GM10266 (cell line): ENCODE measurements around the gene XPO4.
"Not testable (repeated sequence)": the region's sequence is repeated elsewhere in the genome, so short reads cannot be mapped to it uniquely, and the experiment has no call there.

Experiments
- DNase-seq: peaks from one replicate; pipeline ENCODE4 v3.0.0; 2012; ENCODE audit errors: extremely low spot score
- TF ChIP-seq, protein P1 (sequence below): IDR thresholded peaks from 2 replicates; pipeline ENCODE4 v1.5.1; 2012; ENCODE audit warnings: mild to moderate bottlenecking, low read depth; ENCODE audit not compliant: control insufficient read depth, insufficient read depth; ENCODE audit errors: missing control alignments

Gene XPO4

DNA sequence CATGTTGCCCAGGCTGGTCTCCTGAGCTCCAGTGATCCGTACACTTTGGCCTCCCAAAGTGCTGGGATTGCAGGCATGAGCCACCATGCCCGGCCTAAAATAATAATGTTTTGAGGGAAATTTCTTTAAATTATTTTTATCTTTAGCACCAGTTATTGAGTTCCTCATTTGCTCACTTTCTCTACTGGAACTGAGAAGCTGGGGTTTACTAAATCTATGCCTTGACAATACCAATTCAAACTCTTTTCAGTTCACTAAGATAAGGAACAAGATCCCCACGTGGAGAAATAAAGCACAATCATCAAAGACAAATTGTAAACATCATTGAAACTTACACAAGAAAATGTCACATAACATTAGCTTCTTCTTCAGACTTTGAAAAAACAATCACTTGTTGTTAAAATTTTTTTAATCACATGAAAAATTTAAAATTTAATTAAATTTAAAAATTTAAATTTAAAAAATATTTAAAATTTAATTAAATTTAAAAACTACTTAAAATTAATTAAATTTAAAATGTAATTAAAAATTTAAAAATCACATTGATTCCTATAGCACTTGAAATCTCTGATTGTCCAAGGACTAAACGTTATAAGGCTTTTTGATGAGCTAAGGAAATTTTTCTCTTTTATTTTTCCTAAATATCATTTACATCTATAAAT is 25.2 kb upstream of the XPO4 start:
- no peak for DNase-seq

DNA sequence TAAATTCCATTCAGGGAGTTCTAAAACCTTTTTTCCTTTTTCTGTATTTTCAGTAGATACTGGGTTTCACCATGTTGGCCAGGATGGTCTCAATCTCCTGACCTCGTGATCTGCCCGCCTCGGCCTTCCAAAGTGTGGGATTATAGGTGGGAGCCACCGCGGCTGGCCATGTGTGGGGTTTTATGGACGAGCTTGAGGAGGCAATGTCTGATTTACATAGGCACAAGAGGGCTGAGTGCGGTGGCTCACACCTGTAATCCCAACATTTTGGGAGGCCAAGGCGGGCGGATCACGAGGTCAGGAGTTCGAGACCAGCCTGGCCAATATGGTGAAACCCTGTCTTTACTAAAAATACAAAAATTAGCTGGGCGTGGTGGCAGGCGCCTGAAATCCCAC is 22.8 kb upstream of the XPO4 start:
- DNase-seq: not testable (repeated sequence)

More for the DNA sequence above, 25.2 kb upstream of the XPO4 start:
- TF ChIP-seq, protein P1, sequence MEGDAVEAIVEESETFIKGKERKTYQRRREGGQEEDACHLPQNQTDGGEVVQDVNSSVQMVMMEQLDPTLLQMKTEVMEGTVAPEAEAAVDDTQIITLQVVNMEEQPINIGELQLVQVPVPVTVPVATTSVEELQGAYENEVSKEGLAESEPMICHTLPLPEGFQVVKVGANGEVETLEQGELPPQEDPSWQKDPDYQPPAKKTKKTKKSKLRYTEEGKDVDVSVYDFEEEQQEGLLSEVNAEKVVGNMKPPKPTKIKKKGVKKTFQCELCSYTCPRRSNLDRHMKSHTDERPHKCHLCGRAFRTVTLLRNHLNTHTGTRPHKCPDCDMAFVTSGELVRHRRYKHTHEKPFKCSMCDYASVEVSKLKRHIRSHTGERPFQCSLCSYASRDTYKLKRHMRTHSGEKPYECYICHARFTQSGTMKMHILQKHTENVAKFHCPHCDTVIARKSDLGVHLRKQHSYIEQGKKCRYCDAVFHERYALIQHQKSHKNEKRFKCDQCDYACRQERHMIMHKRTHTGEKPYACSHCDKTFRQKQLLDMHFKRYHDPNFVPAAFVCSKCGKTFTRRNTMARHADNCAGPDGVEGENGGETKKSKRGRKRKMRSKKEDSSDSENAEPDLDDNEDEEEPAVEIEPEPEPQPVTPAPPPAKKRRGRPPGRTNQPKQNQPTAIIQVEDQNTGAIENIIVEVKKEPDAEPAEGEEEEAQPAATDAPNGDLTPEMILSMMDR: no peak

DNA sequence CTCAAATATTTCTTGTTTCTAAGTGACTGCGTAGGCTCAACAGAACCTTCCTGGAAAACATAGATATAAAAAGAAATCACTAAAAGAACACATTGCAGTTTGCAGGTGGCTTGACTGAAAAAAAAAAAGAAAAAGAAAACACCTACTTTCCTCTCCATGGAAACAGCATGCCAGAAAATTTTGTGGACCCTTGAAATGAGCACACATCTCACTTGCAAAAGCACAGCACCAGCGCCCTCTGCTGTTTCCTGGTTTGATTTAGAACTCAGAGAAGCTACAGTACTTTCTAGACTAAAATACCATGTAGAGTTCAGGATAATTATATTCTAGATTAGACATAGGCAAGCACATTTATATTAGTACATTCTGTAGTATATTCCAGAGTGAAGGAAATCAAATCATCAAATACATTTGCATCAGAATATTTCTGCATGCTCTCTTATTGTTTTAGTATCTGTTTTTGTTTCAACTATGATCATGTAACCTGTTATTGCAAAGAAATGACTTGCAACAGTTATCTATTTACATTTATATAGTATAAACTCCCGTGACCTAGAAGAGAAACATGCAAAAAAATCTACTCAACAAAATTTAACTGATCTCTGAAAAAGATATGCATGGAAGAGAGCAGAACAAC is 22.3 kb upstream of the XPO4 start:
- peak; percentile 36 for DNase-seq
- TF ChIP-seq, protein P1: peak; percentile 77

DNA sequence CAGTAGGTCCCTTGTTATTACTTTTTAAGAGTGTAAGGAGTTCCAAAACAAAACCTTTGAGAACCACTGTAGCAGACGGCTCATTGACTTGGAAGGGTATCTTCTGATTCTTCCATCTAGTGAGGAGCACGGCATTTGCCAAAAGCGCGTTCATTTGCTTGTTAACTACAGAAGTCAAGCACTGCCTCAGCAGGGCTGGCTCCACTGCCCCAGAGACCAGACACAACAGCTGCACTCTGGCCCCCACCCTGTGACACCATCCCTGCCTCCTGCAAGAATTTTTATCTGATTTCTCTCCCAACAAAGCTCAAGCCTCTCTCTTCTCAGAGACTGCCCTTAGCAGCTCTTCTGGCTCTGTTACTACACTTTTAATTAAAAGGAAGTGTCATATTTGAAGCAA is 20.7 kb upstream of the XPO4 start:
- DNase-seq: no peak
- TF ChIP-seq, protein P1: no peak

DNA sequence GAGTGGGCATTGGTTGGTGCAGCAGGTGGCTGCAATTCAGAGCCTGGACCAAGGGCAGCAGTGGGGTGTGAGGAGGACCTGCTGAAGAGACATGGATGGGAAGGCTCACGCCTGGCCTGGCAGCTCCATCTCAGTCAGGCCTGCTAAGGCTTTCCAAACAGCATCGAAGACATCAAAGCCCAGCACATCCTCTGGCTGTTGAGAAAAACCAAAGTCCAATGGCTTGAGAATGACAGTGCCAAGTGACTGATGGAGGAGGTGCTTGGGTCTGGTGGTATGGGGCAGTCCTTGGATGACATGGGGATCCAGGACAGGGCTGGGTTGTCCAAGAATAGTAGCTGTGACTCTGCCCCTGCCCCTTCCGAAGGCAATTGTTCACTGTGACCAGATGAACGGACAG is 19.0 kb upstream of the XPO4 start:
- DNase-seq: no peak
- TF ChIP-seq, protein P1: no peak

DNA sequence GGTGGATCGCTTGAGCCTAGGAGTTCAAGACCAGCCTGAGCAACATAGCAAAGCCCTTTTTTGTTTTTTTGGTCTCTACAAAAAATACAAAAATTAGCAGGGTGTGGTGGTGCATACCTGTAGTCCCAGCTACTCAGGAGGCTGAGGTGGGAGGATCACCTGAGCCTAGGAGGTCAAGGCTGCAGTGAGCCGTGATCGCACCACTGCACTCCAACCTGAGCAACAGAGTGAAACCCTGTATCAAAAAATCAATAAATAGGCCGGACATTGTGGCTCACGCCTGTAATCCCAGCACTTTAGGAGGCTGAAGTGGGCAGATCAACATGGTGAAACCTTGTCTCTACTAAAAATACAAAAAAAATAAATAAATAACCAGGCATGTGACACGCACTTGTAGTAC is 13.1 kb upstream of the XPO4 start:
- DNase-seq: not testable (repeated sequence)

DNA sequence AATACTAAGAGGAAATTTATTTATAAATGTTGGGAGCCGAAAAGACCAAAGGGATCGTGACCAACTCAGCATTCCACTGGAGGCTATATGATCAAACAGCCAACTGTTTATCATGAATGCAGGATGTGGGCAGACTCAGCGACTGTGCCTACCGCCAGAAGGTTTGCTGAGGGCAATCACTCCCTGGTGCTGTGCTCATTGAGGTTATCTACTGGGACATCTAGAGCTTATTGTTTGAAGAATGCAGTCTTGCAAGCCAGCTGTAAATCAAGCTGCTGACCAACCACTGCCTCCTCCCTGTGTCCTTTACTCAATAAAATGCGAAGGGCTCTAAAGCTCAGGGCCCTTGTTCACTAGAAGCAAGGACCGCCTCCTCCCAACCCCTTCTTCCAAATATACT is 8.5 kb upstream of the XPO4 start:
- TF ChIP-seq, protein P1: no peak

DNA sequence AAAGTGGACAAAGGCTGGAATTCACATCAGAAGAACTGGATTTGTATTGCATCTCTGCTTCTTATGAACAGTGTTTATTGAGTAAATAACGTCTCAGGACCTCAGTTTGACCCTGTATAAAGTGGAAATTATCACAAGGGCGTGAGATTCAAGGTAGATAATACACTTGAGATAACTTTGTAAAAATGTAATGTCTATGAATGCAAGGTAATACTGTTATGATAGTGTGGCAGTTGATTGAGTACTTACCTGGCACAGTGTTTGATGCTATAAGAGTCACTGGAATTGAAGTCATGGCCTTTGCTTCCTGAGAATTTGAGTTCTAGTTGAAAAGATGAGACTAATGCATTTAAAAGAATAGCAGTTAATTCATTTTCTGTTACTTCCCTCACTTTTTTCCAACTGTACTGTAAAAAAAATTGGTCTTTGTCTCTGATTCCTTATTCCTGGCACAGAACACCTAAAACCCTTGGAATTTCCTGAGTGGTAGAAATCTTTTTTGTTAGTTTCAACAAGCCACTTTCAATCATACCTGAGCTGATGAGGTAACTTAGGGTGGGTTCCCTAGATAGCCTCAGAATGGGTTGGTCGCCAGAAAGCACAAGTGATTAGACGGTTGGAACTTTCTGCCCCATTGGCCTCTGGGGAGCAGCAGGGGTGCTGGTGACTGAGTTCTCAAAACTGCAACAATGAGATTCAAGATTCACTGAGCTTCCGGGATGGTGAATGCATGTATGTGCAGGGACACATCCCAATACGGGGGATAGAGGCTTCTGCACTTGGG is 6.4 kb upstream of the XPO4 start:
- DNase-seq: no peak
- TF ChIP-seq, protein P1: no peak

More for the DNA sequence above, 8.5 kb upstream of the XPO4 start:
- no peak for DNase-seq
